Upper lobe of left lung (tissue), 6 donors: ENCODE data around the gene METTL15. TPM values are rescaled to one million over a fixed set of nuclear protein-coding genes. Genes with fewer than 3 reads are reported as not detected.

Experiments
- ATAC-seq, 2 donors: fragments of 200-7000 bp; cut with Tn5 transposase; one replicate each; pipeline ENCODE4 v1.9.1; 2022; ENCODE audit warnings: mild to moderate bottlenecking in 2 of 2, moderate library complexity in 2 of 2; ENCODE audit not compliant: low FRiP score in 2 of 2
- DNase-seq, 2 donors: peaks; one replicate each; pipeline ENCODE4 v3.0.0-alpha.2; 2019 to 2020
- H3K27ac ChIP-seq, 4 donors: fragments of 200-600 bp; sonication (generic); one replicate each; pipeline ENCODE4 v1.5.1; 2016 to 2019
- H3K27me3 ChIP-seq, 4 donors: fragments of 200-600 bp; sonication (generic); one replicate each; pipeline ENCODE4 v1.5.1; 2017 to 2019
- H3K36me3 ChIP-seq, 4 donors: fragments of 200-600 bp; sonication (generic); one replicate each; pipeline ENCODE4 v1.5.1; 2016 to 2019
- H3K4me1 ChIP-seq, 4 donors: fragments of 200-600 bp; sonication (generic); one replicate each; pipeline ENCODE4 v1.5.1; 2018 to 2019
- H3K4me3 ChIP-seq, 4 donors: fragments of 200-600 bp; sonication (generic); one replicate each; pipeline ENCODE4 v1.5.1; 2017 to 2019; ENCODE audit warnings: mild to moderate bottlenecking in 2 of 4, moderate library complexity in 1 of 4
- H3K9me3 ChIP-seq, 4 donors: fragments of 200-600 bp; sonication (generic); one replicate each; pipeline ENCODE4 v1.5.1; 2018 to 2019
- EP300 ChIP-seq, 4 donors: sonication (generic); formaldehyde crosslinking; IDR thresholded peaks; one replicate each; pipeline ENCODE4 v1.5.1; 2017; ENCODE audit warnings: antibody characterized with exemption in 4 of 4, control low read depth in 2 of 4
- POLR2A ChIP-seq, 4 donors: fragments of 450-650 bp; IDR thresholded peaks; one replicate each; pipeline ENCODE4 v1.5.1; 2016 to 2017; ENCODE audit warnings: antibody characterized with exemption in 4 of 4, mild to moderate bottlenecking in 2 of 4
- POLR2AphosphoS5 ChIP-seq, 2 donors: sonication (generic); formaldehyde crosslinking; IDR thresholded peaks; one replicate each; pipeline ENCODE4 v1.5.1; 2017; ENCODE audit warnings: antibody characterized with exemption in 2 of 2
- WGBS, 2 donors: methylation state at CpG; one replicate each; pipeline ENCODE4 v1.1.5; 2017 to 2018; 5-methylcytosine and 5-hydroxymethylcytosine counted together
- total RNA-seq, 6 donors: library from RNA; depleted of rRNA in 4 of 6; stranded (reverse); fragments of >200 nt in 4 of 6; gene quantifications; one replicate each; pipeline versions ENCODE4 v1.1.0 to v1.2.1, GENCODE V29; 2016 to 2021
- TF ChIP-seq, protein P1 (sequence below), 6 experiments: fragments of 450-650 bp in 4 of 6; fragments of 200-600 bp in 2 of 6; sonication (generic) in 2 of 6; IDR thresholded peaks; one replicate each; pipeline ENCODE4 v1.5.1; 2016 to 2019; ENCODE audit warnings: antibody characterized with exemption in 6 of 6
- donor health status: DM: no; HTN: no; CAD: no; lungs with moderate emphysema.
- donor health status: DM: no; HTN: yes; CAD: no; lungs with severe emphysema.

Gene METTL15
- total RNA-seq, 6 donors from 2014 or later: 3.0 to 24.1 (median 11.2) TPM

DNA sequence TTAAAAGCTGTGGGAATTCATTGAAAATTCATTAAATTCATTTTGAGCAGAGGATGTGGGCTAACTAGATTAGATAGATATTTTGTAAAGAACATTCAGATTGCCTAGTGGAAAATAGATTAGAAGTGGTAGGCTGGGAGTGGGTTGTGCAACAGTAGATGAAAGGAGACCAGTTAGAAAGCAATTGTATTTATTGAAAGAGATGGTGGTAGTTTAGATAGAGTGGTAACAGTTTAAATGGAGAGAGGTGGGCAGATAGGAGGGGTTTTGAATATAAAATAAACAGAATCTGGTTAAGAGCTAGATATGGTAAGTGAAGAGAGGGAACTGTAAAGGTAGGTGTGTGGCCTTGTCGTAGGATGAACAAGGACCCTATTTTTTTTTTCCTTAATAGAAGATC lies 34.5 kb downstream of the METTL15 start:
- TF ChIP-seq POLR2A (IDR thresholded peaks at IDR 0.05) (no peak), EP300 (IDR thresholded peaks at IDR 0.05) (no peak), POLR2AphosphoS5 (IDR thresholded peaks at IDR 0.05) (no peak)
- TF ChIP-seq, protein P1, sequence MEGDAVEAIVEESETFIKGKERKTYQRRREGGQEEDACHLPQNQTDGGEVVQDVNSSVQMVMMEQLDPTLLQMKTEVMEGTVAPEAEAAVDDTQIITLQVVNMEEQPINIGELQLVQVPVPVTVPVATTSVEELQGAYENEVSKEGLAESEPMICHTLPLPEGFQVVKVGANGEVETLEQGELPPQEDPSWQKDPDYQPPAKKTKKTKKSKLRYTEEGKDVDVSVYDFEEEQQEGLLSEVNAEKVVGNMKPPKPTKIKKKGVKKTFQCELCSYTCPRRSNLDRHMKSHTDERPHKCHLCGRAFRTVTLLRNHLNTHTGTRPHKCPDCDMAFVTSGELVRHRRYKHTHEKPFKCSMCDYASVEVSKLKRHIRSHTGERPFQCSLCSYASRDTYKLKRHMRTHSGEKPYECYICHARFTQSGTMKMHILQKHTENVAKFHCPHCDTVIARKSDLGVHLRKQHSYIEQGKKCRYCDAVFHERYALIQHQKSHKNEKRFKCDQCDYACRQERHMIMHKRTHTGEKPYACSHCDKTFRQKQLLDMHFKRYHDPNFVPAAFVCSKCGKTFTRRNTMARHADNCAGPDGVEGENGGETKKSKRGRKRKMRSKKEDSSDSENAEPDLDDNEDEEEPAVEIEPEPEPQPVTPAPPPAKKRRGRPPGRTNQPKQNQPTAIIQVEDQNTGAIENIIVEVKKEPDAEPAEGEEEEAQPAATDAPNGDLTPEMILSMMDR (IDR thresholded peaks at IDR 0.05): no peak
- peaks cover 4 to 22% (median 13%) of the 10 kb centered on the region in 4 donors for H3K9me3 ChIP-seq
- no peak overlapping the region for H3K27ac ChIP-seq
- H3K36me3 ChIP-seq: no peaks in the 10 kb centered on the region
- DNase-seq (no peak), ATAC-seq (no peak)
- no peaks in the 10 kb centered on the region for H3K27me3 ChIP-seq
- no peaks in the 10 kb centered on the region for H3K4me1 ChIP-seq
- no peak overlapping the region for H3K4me3 ChIP-seq
- WGBS, 2 donors: 88 to 97% methylated on average over 1 of the region's 1 CpG

DNA sequence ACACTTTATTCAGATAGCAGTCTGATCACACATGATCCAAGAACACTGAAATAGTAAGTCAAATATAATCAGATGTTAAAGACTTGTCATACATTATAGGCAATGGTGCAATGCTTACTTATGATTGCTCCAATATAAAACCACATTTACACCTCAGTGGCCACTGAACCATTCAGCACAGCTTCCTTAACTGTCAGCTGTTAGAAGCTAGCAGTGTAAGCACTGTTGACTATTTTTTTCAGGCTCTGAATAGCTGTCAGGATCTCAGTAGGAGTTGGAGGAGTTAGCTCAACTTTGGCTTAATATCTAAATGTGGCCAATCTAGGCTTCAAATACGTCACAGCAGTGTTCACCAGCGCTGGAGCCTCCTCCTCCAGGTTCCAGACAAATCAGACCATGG lies 36.6 kb downstream of the METTL15 start:
- 89 to 97% methylated on average over 2 of the region's 2 CpGs for WGBS, 2 donors
- no peak overlapping the region for H3K27ac ChIP-seq
- DNase-seq (no peak), ATAC-seq (no peak)
- H3K4me3 ChIP-seq: no peak overlapping the region
- H3K27me3 ChIP-seq: no peaks in the 10 kb centered on the region
- TF ChIP-seq EP300 (IDR thresholded peaks at IDR 0.05) (no peak), POLR2A (IDR thresholded peaks at IDR 0.05) (no peak), POLR2AphosphoS5 (IDR thresholded peaks at IDR 0.05) (no peak)
- TF ChIP-seq, protein P1 (IDR thresholded peaks at IDR 0.05): no peak
- H3K36me3 ChIP-seq: no peaks in the 10 kb centered on the region
- H3K9me3 ChIP-seq: peaks cover 4 to 12% (median 10%) of the 10 kb centered on the region in 4 donors
- no peaks in the 10 kb centered on the region for H3K4me1 ChIP-seq

DNA sequence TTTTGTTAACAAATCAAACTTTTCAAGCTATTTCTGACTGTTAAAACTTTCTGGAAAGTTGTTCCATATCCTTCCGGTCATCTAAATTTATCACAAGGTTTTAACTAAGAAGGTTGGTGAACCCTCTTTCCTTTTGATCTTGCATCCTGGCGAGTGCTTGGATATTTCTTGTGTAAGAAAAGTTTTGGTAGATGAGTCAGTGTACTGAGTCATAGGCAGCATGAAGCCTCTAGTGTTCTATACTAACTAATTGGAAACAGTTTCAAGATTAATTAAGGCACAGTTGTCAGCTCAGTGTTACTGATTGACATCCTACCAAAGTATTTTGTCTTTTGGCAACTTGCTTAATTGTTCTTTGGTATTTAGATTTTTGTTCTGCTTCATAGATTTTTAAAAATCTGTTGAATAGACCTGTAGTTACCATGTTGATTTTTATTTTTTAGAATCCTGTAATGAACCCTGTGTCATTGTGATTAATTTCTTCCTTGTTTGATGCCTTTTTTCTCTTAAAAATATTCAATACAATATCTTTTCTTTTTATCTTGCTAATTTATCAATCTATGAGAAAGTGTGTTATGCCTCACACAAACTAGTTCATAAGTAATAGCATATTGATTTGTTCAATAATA lies 38.0 kb downstream of the METTL15 start:
- Histone ChIP-seq H3K9me3 (no peaks in the 10 kb centered on the region), H3K27ac (no peak overlapping the region), H3K36me3 (no peaks in the 10 kb centered on the region), H3K4me1 (no peaks in the 10 kb centered on the region), H3K27me3 (no peaks in the 10 kb centered on the region), H3K4me3 (no peak overlapping the region)
- DNase-seq (no peak), ATAC-seq (peak in 1 of 2 donors; percentile 56)
- TF ChIP-seq POLR2AphosphoS5 (IDR thresholded peaks at IDR 0.05): no peak
- TF ChIP-seq EP300 (IDR thresholded peaks at IDR 0.05): no peak
- no peak for TF ChIP-seq POLR2A (IDR thresholded peaks at IDR 0.05)
- WGBS, 2 donors: 81 to 92% methylated on average over 2 of the region's 2 CpGs

DNA sequence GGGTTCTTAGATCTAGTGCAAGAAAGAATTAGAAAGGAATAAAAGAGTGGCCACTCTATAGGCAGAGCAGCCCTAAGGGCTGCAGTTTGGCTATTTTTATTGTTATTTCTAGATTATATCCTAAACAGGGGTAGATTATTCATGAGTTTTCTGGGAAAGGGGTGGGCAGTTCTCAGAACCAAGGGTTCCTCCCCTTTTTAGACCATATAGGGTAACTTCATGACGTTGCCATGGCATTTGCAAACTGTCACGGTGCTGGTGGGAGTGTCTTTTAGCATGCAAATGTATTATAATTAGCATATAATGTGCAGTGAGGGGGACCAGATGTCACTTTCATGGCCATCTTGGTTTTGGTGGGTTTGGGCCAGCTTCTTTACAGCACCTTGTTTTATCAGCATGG lies 44.6 kb downstream of the METTL15 start:
- Histone ChIP-seq H3K27ac (no peak overlapping the region), H3K9me3 (no peaks in the 10 kb centered on the region), H3K4me3 (no peak overlapping the region), H3K27me3 (no peaks in the 10 kb centered on the region), H3K4me1 (no peaks in the 10 kb centered on the region), H3K36me3 (peaks cover 0 to 6% (median 3%) of the 10 kb centered on the region in 4 donors)
- DNase-seq (no peak), ATAC-seq (no peak)
- WGBS, 2 donors: 97 to 100% methylated on average over 2 of the region's 2 CpGs
- TF ChIP-seq POLR2AphosphoS5 (IDR thresholded peaks at IDR 0.05): no peak
- TF ChIP-seq POLR2A (IDR thresholded peaks at IDR 0.05): no peak
- TF ChIP-seq, protein P1 (IDR thresholded peaks at IDR 0.05): no peak
- no peak for TF ChIP-seq EP300 (IDR thresholded peaks at IDR 0.05)

DNA sequence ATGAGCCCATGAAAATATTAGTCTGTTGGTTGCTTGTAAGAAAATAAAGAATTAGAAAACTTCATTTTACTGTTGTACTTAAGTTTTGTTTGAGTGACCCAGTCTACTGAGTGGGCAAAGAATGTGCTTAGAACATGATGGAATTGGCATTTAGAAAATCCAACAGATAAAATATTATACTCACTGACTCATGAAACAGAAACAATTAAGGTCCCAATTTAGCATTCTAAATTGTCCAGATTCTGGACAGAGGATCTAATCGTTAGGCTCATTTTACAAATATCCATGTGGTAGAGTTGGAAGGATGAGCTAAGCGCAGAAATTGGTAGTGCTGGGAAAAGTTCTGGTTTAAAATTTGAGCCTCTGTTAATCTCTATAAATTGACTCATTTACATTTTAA lies 45.4 kb downstream of the METTL15 start:
- H3K9me3 ChIP-seq: no peaks in the 10 kb centered on the region
- WGBS, 2 donors: 92 to 97% methylated on average over 2 of the region's 2 CpGs
- H3K27ac ChIP-seq: no peak overlapping the region
- no peak overlapping the region for H3K4me3 ChIP-seq
- peaks cover 0 to 15% (median 7%) of the 10 kb centered on the region in 4 donors for H3K36me3 ChIP-seq
- H3K27me3 ChIP-seq: no peaks in the 10 kb centered on the region
- no peak for TF ChIP-seq POLR2A (IDR thresholded peaks at IDR 0.05)
- no peak for TF ChIP-seq EP300 (IDR thresholded peaks at IDR 0.05)
- TF ChIP-seq POLR2AphosphoS5 (IDR thresholded peaks at IDR 0.05): no peak
- TF ChIP-seq, protein P1 (IDR thresholded peaks at IDR 0.05): no peak
- ATAC-seq: no peak
- DNase-seq: no peak
- no peaks in the 10 kb centered on the region for H3K4me1 ChIP-seq
